ENCODE results near the gene AZU1. TPM values are rescaled to one million over a fixed set of nuclear protein-coding genes. Genes with fewer than 3 reads are reported as not detected.
A peak's percentile ranks its signal among the peaks of the same experiment; 100 is the strongest.

The AZU1 gene
- total and polyA plus RNA-seq, 7 donors: 0.69 TPM; not detected in 6

DNA sequence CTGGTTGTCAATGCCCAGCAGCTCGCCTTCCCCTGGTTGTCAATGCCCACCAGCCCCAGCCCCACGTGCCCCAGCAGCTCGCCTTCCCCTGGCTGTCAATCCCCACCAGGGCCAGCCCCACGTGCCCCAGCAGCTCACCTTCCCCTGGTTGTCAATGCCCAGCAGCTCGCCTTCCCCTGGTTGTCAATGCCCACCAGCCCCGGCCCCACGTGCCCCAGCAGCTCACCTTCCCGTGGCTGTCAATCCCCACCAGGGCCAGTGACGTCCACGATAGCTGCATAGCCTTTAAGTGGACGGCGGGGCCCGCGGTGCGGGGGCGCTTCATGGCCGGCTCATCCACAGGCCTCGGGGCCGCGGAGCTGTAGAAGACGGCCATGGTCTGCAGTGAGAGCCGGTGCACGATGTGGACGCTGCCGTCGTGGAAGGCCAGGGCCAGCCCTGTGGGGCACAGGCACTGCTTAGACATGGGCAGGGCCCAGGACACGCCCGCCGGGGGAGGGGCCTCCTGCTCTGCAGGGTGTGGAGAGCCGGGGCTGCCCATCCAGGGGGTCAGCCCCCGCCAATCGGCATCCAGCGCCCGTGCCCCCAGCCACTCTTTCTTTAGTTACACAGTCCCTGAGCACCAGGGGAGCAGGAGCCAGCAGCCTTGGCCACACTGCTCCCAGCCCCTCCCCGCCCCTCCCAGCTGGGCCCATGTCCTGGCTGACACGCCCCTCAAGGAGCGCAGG, 52.2 kb downstream of the AZU1 start:
- ATAC-seq: no peak
- Histone ChIP-seq H3K9me3 (no peaks in the 10 kb centered on the region), H3K27me3 (ENCODE audit: insufficient read depth in 3 of 3, low read length in 2 of 3) (no peaks in the 10 kb centered on the region), H3K4me3 (no peak overlapping the region), H3K27ac (no peak overlapping the region), H3K4me1 (no peaks in the 10 kb centered on the region), H3K36me3 (ENCODE audit: insufficient read depth in 1 of 2, low read depth in 1 of 2) (peaks cover 0 to 61% of the 10 kb centered on the region in 2 donors)
- TF ChIP-seq, protein P1, sequence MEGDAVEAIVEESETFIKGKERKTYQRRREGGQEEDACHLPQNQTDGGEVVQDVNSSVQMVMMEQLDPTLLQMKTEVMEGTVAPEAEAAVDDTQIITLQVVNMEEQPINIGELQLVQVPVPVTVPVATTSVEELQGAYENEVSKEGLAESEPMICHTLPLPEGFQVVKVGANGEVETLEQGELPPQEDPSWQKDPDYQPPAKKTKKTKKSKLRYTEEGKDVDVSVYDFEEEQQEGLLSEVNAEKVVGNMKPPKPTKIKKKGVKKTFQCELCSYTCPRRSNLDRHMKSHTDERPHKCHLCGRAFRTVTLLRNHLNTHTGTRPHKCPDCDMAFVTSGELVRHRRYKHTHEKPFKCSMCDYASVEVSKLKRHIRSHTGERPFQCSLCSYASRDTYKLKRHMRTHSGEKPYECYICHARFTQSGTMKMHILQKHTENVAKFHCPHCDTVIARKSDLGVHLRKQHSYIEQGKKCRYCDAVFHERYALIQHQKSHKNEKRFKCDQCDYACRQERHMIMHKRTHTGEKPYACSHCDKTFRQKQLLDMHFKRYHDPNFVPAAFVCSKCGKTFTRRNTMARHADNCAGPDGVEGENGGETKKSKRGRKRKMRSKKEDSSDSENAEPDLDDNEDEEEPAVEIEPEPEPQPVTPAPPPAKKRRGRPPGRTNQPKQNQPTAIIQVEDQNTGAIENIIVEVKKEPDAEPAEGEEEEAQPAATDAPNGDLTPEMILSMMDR (IDR thresholded peaks at IDR 0.05): no peak
- WGBS, 3 donors: 83 to 89% (median 89%) methylated on average over 37 of the region's 37 CpGs
- intact Hi-C loops (cut with DNase I): no loop called here
- DNase-seq: peak in 1 of 2 donors; percentile 50

Other genes starting within 250 kb of the AZU1 start
- under 1 TPM in 2 of 4 donors, not detected in 2; 0.08 to 0.13 TPM for gene HCN2, start 238.0 kb upstream of the AZU1 start, total RNA-seq
- gene HCN2, start 238.0 kb upstream of the AZU1 start, polyA plus RNA-seq: under 1 TPM in 2 of 3 donors, not detected in 1; 0.04 to 0.05 TPM
- 10 to 100 TPM; 66.1 to 99.8 (median 81.4) TPM for gene POLRMT, start 194.3 kb upstream of the AZU1 start, total RNA-seq
- 10 to 100 TPM; 61.7 to 79.6 (median 66.5) TPM for gene POLRMT, start 194.3 kb upstream of the AZU1 start, polyA plus RNA-seq
- under 1 TPM in 2 of 4 donors, not detected in 2; 0.15 to 0.26 TPM for gene FGF22, start 188.0 kb upstream of the AZU1 start, total RNA-seq
- under 1 TPM; 0.14 to 0.42 (median 0.16) TPM for gene FGF22, start 188.0 kb upstream of the AZU1 start, polyA plus RNA-seq
- gene RNF126, start 164.6 kb upstream of the AZU1 start, total RNA-seq: 10 to 100 TPM; 25.2 to 62.9 (median 50.4) TPM
- gene RNF126, start 164.6 kb upstream of the AZU1 start, polyA plus RNA-seq: 10 to 100 TPM; 48.8 to 72.1 (median 63.3) TPM
- 10 to 100 TPM in 2 of 4 donors, 1 to 10 TPM in 2; 5.4 to 11.5 (median 8.5) TPM for gene FSTL3, start 151.4 kb upstream of the AZU1 start, total RNA-seq
- 10 to 100 TPM in 1 of 3 donors, 1 to 10 TPM in 2; 4.3 to 30.3 (median 6.1) TPM for gene FSTL3, start 151.4 kb upstream of the AZU1 start, polyA plus RNA-seq
- under 1 TPM in 1 of 4 donors, not detected in 3; 0.25 TPM for gene PRSS57, start 132.4 kb upstream of the AZU1 start, total RNA-seq
- gene PRSS57, start 132.4 kb upstream of the AZU1 start, polyA plus RNA-seq: under 1 TPM in 1 of 3 donors, not detected in 2; 0.05 TPM
- gene PALM, start 118.9 kb upstream of the AZU1 start, total RNA-seq: 10 to 100 TPM in 2 of 4 donors, 1 to 10 TPM in 2; 9.3 to 17.9 (median 10.9) TPM
- 1 to 10 TPM; 4.9 to 9.6 (median 6.8) TPM for gene PALM, start 118.9 kb upstream of the AZU1 start, polyA plus RNA-seq
- under 1 TPM in 1 of 4 donors, not detected in 3; 0.08 TPM for gene MISP, start 76.7 kb upstream of the AZU1 start, total RNA-seq
- under 1 TPM in 2 of 3 donors, not detected in 1; 0.09 to 0.13 TPM for gene MISP, start 76.7 kb upstream of the AZU1 start, polyA plus RNA-seq
- gene PTBP1, start 30.4 kb upstream of the AZU1 start, total RNA-seq: 10 to 100 TPM; 36.5 to 69.4 (median 60.8) TPM
- 10 to 100 TPM; 24.2 to 36.3 (median 25.1) TPM for gene PTBP1, start 30.4 kb upstream of the AZU1 start, polyA plus RNA-seq
- not detected for gene PLPPR3, start 5.9 kb upstream of the AZU1 start, total RNA-seq
- gene PLPPR3, start 5.9 kb upstream of the AZU1 start, polyA plus RNA-seq: not detected
- gene PRTN3, start 13.2 kb downstream of the AZU1 start, total RNA-seq: under 1 TPM in 2 of 4 donors, not detected in 2; 0.22 to 0.34 TPM
- gene PRTN3, start 13.2 kb downstream of the AZU1 start, polyA plus RNA-seq: under 1 TPM in 2 of 3 donors, not detected in 1; 0.04 to 0.05 TPM
- gene ELANE, start 24.5 kb downstream of the AZU1 start, total RNA-seq: under 1 TPM in 2 of 4 donors, not detected in 2; 0.39 to 0.55 TPM
- under 1 TPM; 0.55 to 0.95 (median 0.92) TPM for gene ELANE, start 24.5 kb downstream of the AZU1 start, polyA plus RNA-seq
- gene CFD, start 31.8 kb downstream of the AZU1 start, total RNA-seq: 10 to 100 TPM; 56.8 to 79.9 (median 64.2) TPM
- gene CFD, start 31.8 kb downstream of the AZU1 start, polyA plus RNA-seq: 100 to 1,000 TPM in 2 of 3 donors, 10 to 100 TPM in 1; 87.1 to 142 (median 142) TPM
- gene MED16, start 65.3 kb downstream of the AZU1 start, total RNA-seq: 10 to 100 TPM; 47.0 to 66.5 (median 56.7) TPM
- 10 to 100 TPM; 30.7 to 55.8 (median 51.3) TPM for gene MED16, start 65.3 kb downstream of the AZU1 start, polyA plus RNA-seq
- gene RNU6-9, start 65.6 kb downstream of the AZU1 start, total RNA-seq: not detected
- not detected for gene RNU6-9, start 65.6 kb downstream of the AZU1 start, polyA plus RNA-seq
- gene R3HDM4, start 85.4 kb downstream of the AZU1 start, total RNA-seq: 10 to 100 TPM; 17.8 to 56.8 (median 50.6) TPM
- 10 to 100 TPM; 37.4 to 92.0 (median 60.8) TPM for gene R3HDM4, start 85.4 kb downstream of the AZU1 start, polyA plus RNA-seq
- not detected for gene KISS1R, start 89.5 kb downstream of the AZU1 start, total RNA-seq
- under 1 TPM in 1 of 3 donors, not detected in 2; 0.16 TPM for gene KISS1R, start 89.5 kb downstream of the AZU1 start, polyA plus RNA-seq
- gene ARID3A, start 98.2 kb downstream of the AZU1 start, total RNA-seq: 1 to 10 TPM; 4.2 to 6.7 (median 4.9) TPM
- 1 to 10 TPM; 2.3 to 4.2 (median 3.2) TPM for gene ARID3A, start 98.2 kb downstream of the AZU1 start, polyA plus RNA-seq
- gene WDR18, start 156.5 kb downstream of the AZU1 start, total RNA-seq: 10 to 100 TPM; 17.4 to 28.0 (median 20.3) TPM
- 10 to 100 TPM; 30.8 to 77.9 (median 39.0) TPM for gene WDR18, start 156.5 kb downstream of the AZU1 start, polyA plus RNA-seq
- gene GRIN3B, start 172.6 kb downstream of the AZU1 start, total RNA-seq: under 1 TPM in 1 of 4 donors, not detected in 3; 0.16 TPM
- gene GRIN3B, start 172.6 kb downstream of the AZU1 start, polyA plus RNA-seq: under 1 TPM in 1 of 3 donors, not detected in 2; 0.01 TPM
- gene TMEM259, start 193.3 kb downstream of the AZU1 start, total RNA-seq: 100 to 1,000 TPM in 1 of 4 donors, 10 to 100 TPM in 3; 67.1 to 128 (median 87.4) TPM
- gene TMEM259, start 193.3 kb downstream of the AZU1 start, polyA plus RNA-seq: 100 to 1,000 TPM in 1 of 3 donors, 10 to 100 TPM in 2; 80.6 to 133 (median 89.9) TPM
- gene RNU6-2, start 193.7 kb downstream of the AZU1 start, total RNA-seq: not detected
- gene RNU6-2, start 193.7 kb downstream of the AZU1 start, polyA plus RNA-seq: not detected
- gene CNN2, start 198.8 kb downstream of the AZU1 start, total RNA-seq: 1 to 10 TPM; 3.0 to 9.5 (median 8.5) TPM
- gene CNN2, start 198.8 kb downstream of the AZU1 start, polyA plus RNA-seq: 1 to 10 TPM; 1.7 to 6.3 (median 2.3) TPM
- 10 to 100 TPM in 3 of 4 donors, 1 to 10 TPM in 1; 5.2 to 19.5 (median 16.5) TPM for gene ABCA7, start 212.3 kb downstream of the AZU1 start, total RNA-seq
- 10 to 100 TPM in 1 of 3 donors, 1 to 10 TPM in 2; 2.6 to 10.1 (median 3.3) TPM for gene ABCA7, start 212.3 kb downstream of the AZU1 start, polyA plus RNA-seq
- 1 to 10 TPM; 2.0 to 4.0 (median 3.2) TPM for gene ARHGAP45, start 239.3 kb downstream of the AZU1 start, total RNA-seq
- 1 to 10 TPM; 1.2 to 1.8 (median 1.8) TPM for gene ARHGAP45, start 239.3 kb downstream of the AZU1 start, polyA plus RNA-seq